ENCODE results near the gene LCMT1. TPM values are rescaled to one million over a fixed set of nuclear protein-coding genes. Genes with fewer than 3 reads are reported as not detected.
A peak's percentile ranks its signal among the peaks of the same experiment; 100 is the strongest.

LCMT1 gene
- total RNA-seq, 4 donors from 2014 or later = 10.7 to 56.9 (median 34.4) TPM

DNA sequence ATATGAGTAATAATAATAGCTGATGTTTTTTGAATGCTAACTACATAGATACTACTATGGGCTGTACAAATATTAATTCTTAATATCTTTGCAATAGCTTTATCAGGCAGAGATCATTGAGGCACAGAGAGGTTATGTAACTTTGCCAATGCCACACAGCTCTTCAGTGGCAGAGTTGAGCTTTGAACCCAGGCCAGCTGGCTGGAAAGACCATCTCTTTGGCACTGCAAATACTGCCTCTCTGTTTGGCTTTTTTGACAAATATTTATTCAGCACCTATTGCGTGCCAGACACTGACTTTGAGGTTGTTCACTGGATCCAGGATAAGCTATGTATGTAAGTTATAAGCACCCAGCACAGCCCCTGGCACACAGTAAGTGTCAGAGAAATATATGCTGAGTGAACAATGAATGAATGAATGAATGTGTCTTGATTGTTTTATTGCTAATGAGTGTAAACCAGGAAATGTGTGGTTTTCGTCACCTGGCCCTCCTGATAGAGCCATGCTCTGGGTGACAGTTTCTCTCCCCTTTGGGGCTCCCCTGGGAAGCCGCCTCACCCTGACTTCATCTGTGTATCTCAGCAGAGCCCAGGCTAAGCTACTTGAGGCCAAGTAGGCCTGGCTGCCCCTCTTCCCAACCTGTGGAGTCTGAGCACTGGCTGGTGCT, 107.7 kb downstream of the LCMT1 start:
- no peak overlapping the region for H3K4me3 ChIP-seq

DNA sequence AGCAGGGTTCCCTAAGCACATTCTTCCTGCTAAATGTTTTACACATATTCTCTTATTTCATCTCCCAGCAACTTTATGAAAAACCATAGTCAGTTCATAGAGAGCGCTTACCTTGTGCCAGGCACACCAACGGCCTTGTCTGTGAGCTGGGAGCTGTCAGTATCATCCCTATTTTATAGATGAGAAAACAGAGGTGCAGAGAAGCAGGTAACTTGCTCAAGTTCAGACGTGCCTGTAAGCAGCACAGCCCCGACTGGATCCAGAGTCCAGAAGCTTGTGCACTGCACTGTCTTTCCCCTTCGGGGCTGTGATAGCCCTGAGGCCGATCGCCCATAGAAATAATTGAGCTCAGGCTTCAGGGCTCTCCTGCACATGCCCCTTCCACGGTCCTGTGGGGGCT, 111.4 kb downstream of the LCMT1 start:
- DNase-seq = no peak
- no peaks in the 10 kb centered on the region for H3K4me1 ChIP-seq
- no peak overlapping the region for H3K27ac ChIP-seq
- no peaks in the 10 kb centered on the region for H3K9me3 ChIP-seq
- H3K4me3 ChIP-seq = no peak overlapping the region
- H3K27me3 ChIP-seq = no peaks in the 10 kb centered on the region
- no peaks in the 10 kb centered on the region for H3K36me3 ChIP-seq
- no peak for TF ChIP-seq POLR2A (IDR thresholded peaks at IDR 0.05)
- TF ChIP-seq, protein P1, sequence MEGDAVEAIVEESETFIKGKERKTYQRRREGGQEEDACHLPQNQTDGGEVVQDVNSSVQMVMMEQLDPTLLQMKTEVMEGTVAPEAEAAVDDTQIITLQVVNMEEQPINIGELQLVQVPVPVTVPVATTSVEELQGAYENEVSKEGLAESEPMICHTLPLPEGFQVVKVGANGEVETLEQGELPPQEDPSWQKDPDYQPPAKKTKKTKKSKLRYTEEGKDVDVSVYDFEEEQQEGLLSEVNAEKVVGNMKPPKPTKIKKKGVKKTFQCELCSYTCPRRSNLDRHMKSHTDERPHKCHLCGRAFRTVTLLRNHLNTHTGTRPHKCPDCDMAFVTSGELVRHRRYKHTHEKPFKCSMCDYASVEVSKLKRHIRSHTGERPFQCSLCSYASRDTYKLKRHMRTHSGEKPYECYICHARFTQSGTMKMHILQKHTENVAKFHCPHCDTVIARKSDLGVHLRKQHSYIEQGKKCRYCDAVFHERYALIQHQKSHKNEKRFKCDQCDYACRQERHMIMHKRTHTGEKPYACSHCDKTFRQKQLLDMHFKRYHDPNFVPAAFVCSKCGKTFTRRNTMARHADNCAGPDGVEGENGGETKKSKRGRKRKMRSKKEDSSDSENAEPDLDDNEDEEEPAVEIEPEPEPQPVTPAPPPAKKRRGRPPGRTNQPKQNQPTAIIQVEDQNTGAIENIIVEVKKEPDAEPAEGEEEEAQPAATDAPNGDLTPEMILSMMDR (IDR thresholded peaks at IDR 0.05) = no peak

More for the DNA sequence above, 107.7 kb downstream of the LCMT1 start:
- H3K27ac ChIP-seq = no peak overlapping the region
- no peaks in the 10 kb centered on the region for H3K4me1 ChIP-seq
- no peak for TF ChIP-seq POLR2A (IDR thresholded peaks at IDR 0.05)
- TF ChIP-seq, protein P1 (IDR thresholded peaks at IDR 0.05) = no peak
- no peaks in the 10 kb centered on the region for H3K36me3 ChIP-seq
- DNase-seq = no peak
- no peaks in the 10 kb centered on the region for H3K9me3 ChIP-seq
- no peaks in the 10 kb centered on the region for H3K27me3 ChIP-seq

DNA sequence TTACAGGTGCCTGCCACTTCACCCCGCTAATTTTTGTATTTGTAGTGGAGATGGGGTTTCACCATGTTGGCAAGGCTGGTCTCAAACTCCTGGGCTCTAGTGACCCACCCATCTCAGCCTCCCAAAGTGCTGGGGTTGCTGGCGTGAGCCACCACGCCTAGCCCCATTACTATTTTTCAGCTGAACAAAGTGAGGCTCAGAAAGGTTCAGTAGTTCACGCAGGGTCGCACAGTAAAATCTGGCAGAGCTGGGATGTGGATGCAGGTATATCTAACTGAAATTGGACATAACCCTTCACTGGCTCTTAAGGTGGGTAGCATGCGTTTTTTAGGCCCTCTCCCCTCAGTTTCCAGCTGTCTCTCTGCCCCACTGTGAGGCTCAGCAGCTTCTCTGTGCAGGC, 112.4 kb downstream of the LCMT1 start:
- H3K27me3 ChIP-seq = no peaks in the 10 kb centered on the region
- TF ChIP-seq POLR2A (IDR thresholded peaks at IDR 0.05) = no peak
- TF ChIP-seq, protein P1 (IDR thresholded peaks at IDR 0.05) = no peak
- H3K4me3 ChIP-seq = no peak overlapping the region
- H3K4me1 ChIP-seq = no peaks in the 10 kb centered on the region
- H3K36me3 ChIP-seq = no peaks in the 10 kb centered on the region
- H3K27ac ChIP-seq = no peak overlapping the region
- peak in 1 of 3 donors; percentile 18 for DNase-seq
- H3K9me3 ChIP-seq = no peaks in the 10 kb centered on the region

DNA sequence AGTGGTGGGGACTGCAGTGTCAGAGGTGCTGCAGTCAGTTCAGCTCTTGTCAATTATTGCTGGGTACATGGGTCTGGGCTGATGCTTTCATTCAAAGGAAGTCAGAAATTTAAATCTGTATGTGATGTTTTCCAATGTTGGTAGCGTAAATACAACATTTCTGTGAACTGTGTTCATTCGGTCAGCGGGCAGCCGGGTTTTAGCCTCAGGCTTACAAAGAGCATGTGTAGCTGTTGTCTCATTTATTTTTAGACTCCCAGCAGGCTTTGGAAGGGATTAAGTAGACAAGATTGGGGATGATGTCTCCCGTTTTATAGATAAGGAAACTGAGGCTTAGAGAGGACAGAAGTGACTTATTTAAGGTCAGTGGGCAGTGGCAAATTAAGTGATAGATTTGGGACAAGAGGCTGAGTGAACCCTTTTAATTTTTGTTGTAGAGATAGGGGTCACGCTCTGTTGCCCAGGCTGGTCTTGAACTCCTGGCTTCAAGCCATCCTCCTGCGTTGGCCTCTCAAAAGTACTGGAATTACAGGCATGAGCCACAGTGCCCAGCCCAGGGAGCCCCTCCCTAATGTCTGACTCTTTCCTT, 113.3 kb downstream of the LCMT1 start:
- no peak for DNase-seq
- no peak for TF ChIP-seq POLR2A (IDR thresholded peaks at IDR 0.05)
- TF ChIP-seq, protein P1 (IDR thresholded peaks at IDR 0.05) = no peak
- Histone ChIP-seq H3K4me1 (no peaks in the 10 kb centered on the region), H3K4me3 (no peak overlapping the region), H3K27ac (no peak overlapping the region), H3K27me3 (no peaks in the 10 kb centered on the region), H3K36me3 (no peaks in the 10 kb centered on the region), H3K9me3 (no peaks in the 10 kb centered on the region)

Small RNA genes within 50 kb of the gene (small RNA-seq; reads per million reads assigned to genes)
- 0 reads per million in 2 donors for gene RN7SL557P

Other genes with a start within 250 kb of the LCMT1 start
- 100 to 1,000 TPM in 3 of 4 donors, 10 to 100 TPM in 1; 75.9 to 181 (median 136) TPM for gene ARHGAP17, start 96.4 kb upstream of the LCMT1 start, total RNA-seq
- not detected for gene AQP8, start 105.2 kb downstream of the LCMT1 start, total RNA-seq
- 1 to 10 TPM; 2.4 to 4.0 (median 3.0) TPM for gene ZKSCAN2, start 146.1 kb downstream of the LCMT1 start, total RNA-seq

All from Peyer's patch (tissue), 4 donors.